ENCODE data around the gene NKD2. TPM values are rescaled to one million over a fixed set of nuclear protein-coding genes. Genes with fewer than 3 reads are reported as not detected.

Gene NKD2
- total RNA-seq, 1 experiment from 2014 or later, result 12.8 TPM

DNA sequence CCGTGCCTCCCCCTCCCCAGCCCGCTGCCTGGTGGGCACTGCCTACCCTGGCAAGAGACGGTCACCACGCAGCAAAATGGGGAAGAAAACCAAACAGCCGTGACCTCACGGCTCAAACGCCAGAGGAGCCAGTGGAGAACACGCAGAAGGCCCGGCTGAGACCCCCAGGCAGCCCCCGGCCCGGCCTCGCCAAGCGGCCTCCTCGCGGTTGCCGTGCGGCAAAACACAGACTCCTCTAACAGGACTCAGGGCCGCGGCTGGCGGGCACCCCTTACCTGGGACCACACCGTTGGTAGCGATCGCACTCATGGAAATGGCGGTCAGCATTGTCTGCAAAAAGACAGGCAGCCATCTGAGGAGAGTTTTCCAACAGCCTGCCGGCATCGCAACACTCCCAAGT lies 79.4 kb downstream of the NKD2 start:
- no peak overlapping the region for H3K4me3 Mint-ChIP-seq
- no peak overlapping the region for H3K27ac Mint-ChIP-seq
- POLR2A ChIA-PET, result no interaction called here
- DNase-seq (ENCODE audit: low spot score) (no peak), ATAC-seq (no peak)
- H3K36me3 Mint-ChIP-seq, result peaks cover 2% of the 10 kb centered on the region; the same call in 1 of the 2 replicates
- CTCF ChIA-PET, result no interaction called here
- H3K9me3 Mint-ChIP-seq, result no peaks in the 10 kb centered on the region
- H3K4me1 Mint-ChIP-seq, result no peaks in the 10 kb centered on the region
- no peaks in the 10 kb centered on the region for H3K27me3 Mint-ChIP-seq (ENCODE audit: low read depth)
- TF ChIP-seq ZNF396 (CRISPR knock-in tag; IDR thresholded peaks at IDR 0.05; ENCODE audit: borderline replicate concordance), result no peak
- TF ChIP-seq, protein P1, sequence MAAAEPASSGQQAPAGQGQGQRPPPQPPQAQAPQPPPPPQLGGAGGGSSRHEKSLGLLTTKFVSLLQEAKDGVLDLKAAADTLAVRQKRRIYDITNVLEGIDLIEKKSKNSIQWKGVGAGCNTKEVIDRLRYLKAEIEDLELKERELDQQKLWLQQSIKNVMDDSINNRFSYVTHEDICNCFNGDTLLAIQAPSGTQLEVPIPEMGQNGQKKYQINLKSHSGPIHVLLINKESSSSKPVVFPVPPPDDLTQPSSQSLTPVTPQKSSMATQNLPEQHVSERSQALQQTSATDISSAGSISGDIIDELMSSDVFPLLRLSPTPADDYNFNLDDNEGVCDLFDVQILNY (CRISPR knock-in tag; IDR thresholded peaks at IDR 0.05), result no peak
- no peak for TF ChIP-seq FOXP1 (CRISPR knock-in tag; IDR thresholded peaks at IDR 0.05; ENCODE audit: borderline replicate concordance)
- TF ChIP-seq SOX15 (CRISPR knock-in tag; IDR thresholded peaks at IDR 0.05), result no peak
- TF ChIP-seq CREB1 (CRISPR knock-in tag; IDR thresholded peaks at IDR 0.05), result no peak
- no peak for TF ChIP-seq ZNF317 (CRISPR knock-in tag; IDR thresholded peaks at IDR 0.05; ENCODE audit: borderline replicate concordance, low read depth)
- TF ChIP-seq, protein P2, sequence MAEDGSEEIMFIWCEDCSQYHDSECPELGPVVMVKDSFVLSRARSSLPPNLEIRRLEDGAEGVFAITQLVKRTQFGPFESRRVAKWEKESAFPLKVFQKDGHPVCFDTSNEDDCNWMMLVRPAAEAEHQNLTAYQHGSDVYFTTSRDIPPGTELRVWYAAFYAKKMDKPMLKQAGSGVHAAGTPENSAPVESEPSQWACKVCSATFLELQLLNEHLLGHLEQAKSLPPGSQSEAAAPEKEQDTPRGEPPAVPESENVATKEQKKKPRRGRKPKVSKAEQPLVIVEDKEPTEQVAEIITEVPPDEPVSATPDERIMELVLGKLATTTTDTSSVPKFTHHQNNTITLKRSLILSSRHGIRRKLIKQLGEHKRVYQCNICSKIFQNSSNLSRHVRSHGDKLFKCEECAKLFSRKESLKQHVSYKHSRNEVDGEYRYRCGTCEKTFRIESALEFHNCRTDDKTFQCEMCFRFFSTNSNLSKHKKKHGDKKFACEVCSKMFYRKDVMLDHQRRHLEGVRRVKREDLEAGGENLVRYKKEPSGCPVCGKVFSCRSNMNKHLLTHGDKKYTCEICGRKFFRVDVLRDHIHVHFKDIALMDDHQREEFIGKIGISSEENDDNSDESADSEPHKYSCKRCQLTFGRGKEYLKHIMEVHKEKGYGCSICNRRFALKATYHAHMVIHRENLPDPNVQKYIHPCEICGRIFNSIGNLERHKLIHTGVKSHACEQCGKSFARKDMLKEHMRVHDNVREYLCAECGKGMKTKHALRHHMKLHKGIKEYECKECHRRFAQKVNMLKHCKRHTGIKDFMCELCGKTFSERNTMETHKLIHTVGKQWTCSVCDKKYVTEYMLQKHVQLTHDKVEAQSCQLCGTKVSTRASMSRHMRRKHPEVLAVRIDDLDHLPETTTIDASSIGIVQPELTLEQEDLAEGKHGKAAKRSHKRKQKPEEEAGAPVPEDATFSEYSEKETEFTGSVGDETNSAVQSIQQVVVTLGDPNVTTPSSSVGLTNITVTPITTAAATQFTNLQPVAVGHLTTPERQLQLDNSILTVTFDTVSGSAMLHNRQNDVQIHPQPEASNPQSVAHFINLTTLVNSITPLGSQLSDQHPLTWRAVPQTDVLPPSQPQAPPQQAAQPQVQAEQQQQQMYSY (CRISPR knock-in tag; IDR thresholded peaks at IDR 0.05), result no peak
- no peak for TF ChIP-seq ZNF512 (CRISPR knock-in tag; IDR thresholded peaks at IDR 0.05; ENCODE audit: borderline replicate concordance)
- TF ChIP-seq IRF2 (CRISPR knock-in tag; IDR thresholded peaks at IDR 0.05; ENCODE audit: borderline replicate concordance, low read depth), result no peak
- TF ChIP-seq RELA (CRISPR knock-in tag; IDR thresholded peaks at IDR 0.05; ENCODE audit: borderline replicate concordance), result no peak
- TF ChIP-seq ZBTB43 (CRISPR knock-in tag; IDR thresholded peaks at IDR 0.05), result no peak
- TF ChIP-seq, protein P3, sequence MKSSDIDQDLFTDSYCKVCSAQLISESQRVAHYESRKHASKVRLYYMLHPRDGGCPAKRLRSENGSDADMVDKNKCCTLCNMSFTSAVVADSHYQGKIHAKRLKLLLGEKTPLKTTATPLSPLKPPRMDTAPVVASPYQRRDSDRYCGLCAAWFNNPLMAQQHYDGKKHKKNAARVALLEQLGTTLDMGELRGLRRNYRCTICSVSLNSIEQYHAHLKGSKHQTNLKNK (CRISPR knock-in tag; IDR thresholded peaks at IDR 0.05), result no peak

Small RNA genes within 50 kb of the gene (microRNA-seq; reads per million reads assigned to microRNA genes)
- gene MIR4635 (ENCODE audit: borderline number of aligned reads), result not detected

Other genes with a start within 250 kb of the NKD2 start
- gene ZDHHC11B, start 224.1 kb upstream of the NKD2 start, total RNA-seq (2021), result 2.3 to 4.4 TPM (median 3.1 TPM) in 3 replicates
- 21.4 to 37.5 TPM (median 37.3 TPM) in 3 replicates for gene ZDHHC11, start 157.8 kb upstream of the NKD2 start, total RNA-seq (2021)
- gene BRD9, start 116.0 kb upstream of the NKD2 start, total RNA-seq (2021), result 50.5 to 55.6 TPM (median 50.9 TPM) in 3 replicates
- 31.4 to 35.0 TPM (median 33.7 TPM) in 3 replicates for gene TRIP13, start 115.9 kb upstream of the NKD2 start, total RNA-seq (2021)
- gene SLC12A7, start 103.3 kb downstream of the NKD2 start, total RNA-seq (2021), result 28.1 to 29.9 TPM (median 29.9 TPM) in 3 replicates
- 0.04 to 0.05 TPM in 2 of 3 replicates, not detected in the other for gene SLC6A19, start 192.8 kb downstream of the NKD2 start, total RNA-seq (2021)
- gene SLC6A18, start 216.6 kb downstream of the NKD2 start, total RNA-seq (2021), result not detected in 3 replicates

Data from WTC11 (cell line).